Measurements from ENCODE around the gene MEF2D. TPM values are rescaled to one million over a fixed set of nuclear protein-coding genes. Genes with fewer than 3 reads are reported as not detected.

MEF2D gene
- total RNA-seq, 1 experiment from 2014 or later: 9.8 TPM

DNA sequence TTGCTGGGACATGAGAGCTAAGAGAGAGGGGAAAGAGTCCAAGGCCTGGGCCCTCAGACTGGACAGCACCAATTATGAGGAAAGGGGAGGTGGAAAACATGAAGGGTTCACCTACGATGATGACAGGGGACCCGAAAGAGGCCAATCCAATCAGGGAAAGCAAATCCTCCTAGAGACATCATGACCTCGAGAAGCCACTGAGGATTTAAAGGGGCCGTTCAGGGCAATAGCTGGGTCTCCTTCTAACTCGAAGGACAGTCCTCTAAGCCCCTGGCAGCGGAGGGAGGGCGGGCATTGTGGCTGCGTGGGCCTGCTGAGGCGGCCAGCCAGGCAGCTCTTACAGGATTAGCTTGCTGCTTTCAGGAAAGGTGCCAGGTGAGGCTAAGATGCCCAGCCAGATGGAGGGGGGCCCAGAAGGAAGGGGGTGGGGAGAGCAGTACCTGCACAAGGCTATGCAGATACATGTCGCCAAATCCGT is 7.4 kb downstream of the MEF2D start:
- Histone ChIP-seq H3K27ac (no peak overlapping the region), H3K27me3 (replicated peaks) (no peaks in the 10 kb centered on the region), H3K4me1 (replicated peaks) (peaks cover 41% of the 10 kb centered on the region), H3K4me3 (no peak overlapping the region), H3K36me3 (peaks cover 15% of the 10 kb centered on the region), H3K9me3 (replicated peaks) (no peaks in the 10 kb centered on the region)
- no peak for DNase-seq (ENCODE audit: low read depth in 1 of 2, low spot score in 2 of 2)

DNA sequence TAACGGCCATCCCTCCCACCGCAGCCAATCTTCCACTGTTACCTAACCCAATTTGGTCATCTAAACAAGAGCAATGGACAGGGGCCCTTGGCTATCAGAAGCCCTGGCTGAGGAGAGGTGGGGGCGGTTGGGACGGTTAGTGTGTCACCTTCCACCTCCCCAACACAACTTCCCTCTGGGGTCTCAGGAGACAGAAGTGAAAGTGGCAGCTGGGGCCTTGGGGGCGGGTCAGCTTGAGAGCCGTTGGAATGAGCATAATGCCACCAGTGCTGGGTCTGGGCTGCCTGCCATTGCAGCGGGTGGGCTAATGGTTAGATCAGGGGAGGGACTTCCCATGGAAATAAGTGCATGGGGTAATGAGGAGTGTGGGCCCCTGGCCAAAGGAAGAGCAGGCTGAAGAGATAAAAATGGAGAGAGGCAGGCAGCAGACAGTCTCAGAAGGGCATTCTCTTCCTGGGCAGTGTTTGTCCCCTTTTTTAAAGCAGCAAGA is 7.9 kb downstream of the MEF2D start:
- Histone ChIP-seq H3K4me3 (no peak overlapping the region), H3K27ac (no peak overlapping the region), H3K9me3 (replicated peaks) (no peaks in the 10 kb centered on the region), H3K36me3 (peaks cover 19% of the 10 kb centered on the region), H3K27me3 (replicated peaks) (no peaks in the 10 kb centered on the region), H3K4me1 (replicated peaks) (peaks cover 39% of the 10 kb centered on the region)
- DNase-seq (ENCODE audit: low read depth in 1 of 2, low spot score in 2 of 2): no peak

DNA sequence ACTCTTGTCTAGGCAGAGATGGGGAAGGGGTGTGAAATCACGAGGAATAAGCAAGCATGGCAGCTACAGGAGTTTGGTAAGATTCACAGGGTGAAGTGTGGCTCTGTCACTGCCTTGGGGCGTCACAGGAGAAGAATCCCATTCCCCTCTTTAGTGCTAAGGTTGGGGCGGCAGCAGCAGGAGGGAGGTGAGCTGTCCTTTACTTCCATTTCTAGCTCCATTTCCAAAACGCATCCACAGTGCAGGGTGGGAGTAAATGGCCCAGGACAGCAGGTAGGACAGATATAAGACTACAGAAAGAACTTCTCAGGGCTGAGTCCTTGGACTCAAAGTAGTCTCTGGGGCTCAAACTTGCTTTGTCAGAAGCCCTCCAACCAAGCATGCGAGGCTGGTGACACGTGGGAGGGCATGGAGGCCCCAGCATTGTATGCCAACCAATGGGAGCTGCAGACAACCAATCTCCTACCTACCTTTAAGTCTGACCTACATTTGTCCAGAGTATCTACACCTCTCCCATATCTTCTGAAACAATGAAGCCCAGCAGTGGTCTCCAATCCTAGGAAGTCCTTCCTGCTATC is 8.5 kb downstream of the MEF2D start:
- H3K27ac ChIP-seq: no peak overlapping the region
- H3K4me3 ChIP-seq: no peak overlapping the region
- H3K36me3 ChIP-seq: peaks cover 19% of the 10 kb centered on the region
- no peaks in the 10 kb centered on the region for H3K27me3 ChIP-seq (replicated peaks)
- peaks cover 35% of the 10 kb centered on the region for H3K4me1 ChIP-seq (replicated peaks)
- H3K9me3 ChIP-seq (replicated peaks): no peaks in the 10 kb centered on the region
- DNase-seq (ENCODE audit: low read depth in 1 of 2, low spot score in 2 of 2): no peak

DNA sequence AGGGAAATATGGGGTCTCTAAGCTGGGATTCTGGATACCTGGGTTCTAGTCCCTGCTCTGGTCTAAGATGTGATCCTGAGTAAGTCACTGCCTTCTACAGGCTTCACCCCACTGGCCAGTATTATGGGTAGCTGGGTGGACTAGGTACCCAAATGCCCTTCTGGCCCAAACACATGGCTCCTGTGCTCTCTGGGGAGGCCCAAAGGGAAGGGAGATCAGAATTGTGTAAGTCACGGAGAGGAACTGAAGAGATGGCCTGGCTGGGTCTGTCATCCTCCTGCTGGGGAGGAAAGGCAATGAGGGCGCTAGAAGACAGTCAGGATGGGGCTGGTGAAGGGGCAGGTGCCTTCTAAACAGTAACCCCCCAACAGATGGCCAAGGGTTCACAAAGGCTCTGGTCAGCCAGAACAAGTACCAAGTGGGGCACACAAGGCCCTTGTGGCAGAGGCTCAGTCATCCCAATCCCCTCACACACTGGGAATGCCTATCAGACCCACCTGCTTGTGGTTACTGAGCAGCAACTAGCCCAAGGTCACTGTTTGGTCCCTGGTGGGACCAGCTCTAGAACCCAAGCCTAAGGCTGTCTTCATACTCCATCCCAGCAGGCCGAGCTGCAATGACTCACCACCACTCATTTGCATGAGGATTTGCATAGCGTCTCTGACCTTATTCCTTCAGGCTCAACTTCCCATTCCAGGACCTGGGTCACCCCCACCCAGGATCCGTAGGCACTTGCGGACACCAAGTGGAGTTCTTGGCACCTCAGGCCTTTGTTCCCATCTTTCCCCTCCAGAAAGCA is 9.2 kb downstream of the MEF2D start:
- Histone ChIP-seq H3K27ac (peak overlapping the region; percentile 61; the same call in 1 of the 2 replicates), H3K36me3 (peaks cover 17% of the 10 kb centered on the region), H3K4me3 (no peak overlapping the region), H3K4me1 (replicated peaks) (peaks cover 28% of the 10 kb centered on the region), H3K27me3 (replicated peaks) (no peaks in the 10 kb centered on the region), H3K9me3 (replicated peaks) (no peaks in the 10 kb centered on the region)
- no peak for DNase-seq (ENCODE audit: low read depth in 1 of 2, low spot score in 2 of 2)

DNA sequence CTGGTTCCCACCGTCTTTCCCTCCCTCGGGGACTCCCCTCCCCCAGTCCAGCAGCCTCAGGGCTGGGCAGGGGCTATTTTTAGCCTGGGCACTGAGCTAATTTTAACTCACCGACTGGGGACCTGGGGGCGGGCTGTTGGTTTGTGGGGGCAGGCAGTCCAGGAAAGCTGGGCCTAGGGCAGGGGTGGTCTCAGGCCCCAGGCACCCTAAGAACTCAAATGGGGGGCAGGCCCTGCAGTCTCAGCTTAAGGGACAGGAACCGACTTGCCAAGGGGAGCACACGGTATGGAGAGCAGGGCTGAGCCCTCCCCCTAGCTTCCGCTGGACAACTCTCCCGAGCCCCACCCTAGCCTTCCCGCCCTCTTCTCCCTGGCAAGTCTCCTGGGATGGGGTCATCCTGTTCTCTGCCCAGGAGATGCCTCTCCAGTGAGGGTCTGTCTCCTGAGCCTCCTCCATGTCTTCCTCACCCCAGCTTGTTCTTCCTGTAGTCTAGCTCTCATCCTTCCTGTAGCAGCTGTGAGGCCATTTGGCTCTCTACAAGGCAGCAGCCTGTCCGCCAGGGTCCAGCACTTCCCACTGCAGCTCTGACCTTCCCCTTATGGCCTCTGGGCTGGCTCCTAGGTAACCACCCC is 10.1 kb downstream of the MEF2D start:
- H3K4me3 ChIP-seq: peak overlapping the region; percentile 31

GRCh38 chr1:156489935-156490293 is 10.7 kb downstream of the MEF2D start:
- Histone ChIP-seq H3K36me3 (peaks cover 17% of the 10 kb centered on the region; the same call in 1 of the 2 replicates), H3K9me3 (replicated peaks) (no peaks in the 10 kb centered on the region), H3K4me3 (peak overlapping the region; percentile 31), H3K27me3 (replicated peaks) (no peaks in the 10 kb centered on the region), H3K4me1 (replicated peaks) (peaks cover 27% of the 10 kb centered on the region), H3K27ac (peak overlapping the region; percentile 61)
- DNase-seq (ENCODE audit: low read depth in 1 of 2, low spot score in 2 of 2): no peak

More for the DNA sequence above, 10.1 kb downstream of the MEF2D start:
- H3K27ac ChIP-seq: peak overlapping the region; percentile 61
- peak; percentile 55 to 63 for DNase-seq (ENCODE audit: low read depth in 1 of 2, low spot score in 2 of 2)
- no peaks in the 10 kb centered on the region for H3K9me3 ChIP-seq (replicated peaks)
- H3K36me3 ChIP-seq: peaks cover 17% of the 10 kb centered on the region; the same call in 1 of the 2 replicates
- no peaks in the 10 kb centered on the region for H3K27me3 ChIP-seq (replicated peaks)
- peaks cover 27% of the 10 kb centered on the region for H3K4me1 ChIP-seq (replicated peaks)

GRCh38 chr1:156489166-156489934 is 11.2 kb downstream of the MEF2D start:
- Histone ChIP-seq H3K4me3 (no peak overlapping the region; the same call in 1 of the 2 replicates), H3K4me1 (replicated peaks) (peaks cover 27% of the 10 kb centered on the region), H3K27ac (peak overlapping the region; percentile 61), H3K9me3 (replicated peaks) (no peaks in the 10 kb centered on the region), H3K36me3 (peaks cover 17% of the 10 kb centered on the region; the same call in 1 of the 2 replicates), H3K27me3 (replicated peaks) (no peaks in the 10 kb centered on the region)
- no peak for DNase-seq (ENCODE audit: low read depth in 1 of 2, low spot score in 2 of 2)

DNA sequence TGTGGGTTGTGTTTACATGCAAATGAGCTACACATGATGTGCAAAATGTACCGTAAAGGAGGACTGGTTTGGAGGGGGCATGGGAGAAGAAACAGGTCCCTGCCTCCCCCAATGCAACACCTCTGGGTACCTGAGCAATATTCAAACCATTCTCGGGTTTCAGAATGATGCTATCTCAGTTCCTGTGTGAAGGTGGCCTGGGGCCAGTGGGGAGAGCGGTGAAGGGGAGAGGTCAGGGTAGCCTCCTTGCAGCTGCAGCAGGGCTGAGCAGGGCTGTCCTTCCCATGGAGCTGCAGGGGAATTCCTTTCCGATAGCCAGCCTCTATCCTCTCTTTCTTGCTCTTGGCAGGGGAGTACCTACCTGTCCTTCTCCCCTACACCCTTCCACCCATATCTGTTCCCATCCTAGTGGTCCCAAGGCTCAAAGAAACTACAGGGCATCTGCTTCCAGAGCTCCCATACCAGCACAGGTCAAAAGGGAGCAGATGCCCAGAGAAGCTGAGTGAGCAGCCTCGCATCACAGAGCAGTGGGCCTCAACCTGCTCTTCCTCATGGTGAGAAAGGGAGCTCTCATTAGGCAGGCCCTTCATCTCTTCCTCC is 11.9 kb downstream of the MEF2D start:
- Histone ChIP-seq H3K4me3 (no peak overlapping the region), H3K36me3 (peaks cover 15% of the 10 kb centered on the region; the same call in 1 of the 2 replicates), H3K27ac (no peak overlapping the region), H3K4me1 (replicated peaks) (peaks cover 27% of the 10 kb centered on the region), H3K9me3 (replicated peaks) (no peaks in the 10 kb centered on the region), H3K27me3 (replicated peaks) (no peaks in the 10 kb centered on the region)
- DNase-seq (ENCODE audit: low read depth in 1 of 2, low spot score in 2 of 2): no peak

DNA sequence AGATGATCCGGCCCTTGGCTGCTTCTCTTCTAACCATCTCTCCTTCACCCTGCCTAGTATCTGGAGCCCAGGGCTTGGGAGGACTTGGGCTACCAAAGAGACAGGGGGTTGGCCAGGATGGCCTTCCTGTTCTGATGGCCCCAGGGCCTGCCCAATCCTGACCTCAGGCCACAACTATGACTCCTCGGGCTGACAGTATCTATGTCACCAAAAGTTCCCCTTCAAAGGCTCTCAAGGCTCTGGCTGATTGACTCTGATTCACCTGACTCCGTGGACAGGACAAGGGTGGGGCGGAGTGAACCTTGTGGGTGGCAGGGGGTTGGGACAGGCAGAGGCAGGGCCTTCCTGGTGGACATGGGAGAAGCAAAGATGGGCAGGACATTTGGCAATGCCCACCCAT is 12.7 kb downstream of the MEF2D start:
- Histone ChIP-seq H3K4me1 (replicated peaks) (peaks cover 27% of the 10 kb centered on the region), H3K4me3 (no peak overlapping the region), H3K27ac (no peak overlapping the region)

DNA sequence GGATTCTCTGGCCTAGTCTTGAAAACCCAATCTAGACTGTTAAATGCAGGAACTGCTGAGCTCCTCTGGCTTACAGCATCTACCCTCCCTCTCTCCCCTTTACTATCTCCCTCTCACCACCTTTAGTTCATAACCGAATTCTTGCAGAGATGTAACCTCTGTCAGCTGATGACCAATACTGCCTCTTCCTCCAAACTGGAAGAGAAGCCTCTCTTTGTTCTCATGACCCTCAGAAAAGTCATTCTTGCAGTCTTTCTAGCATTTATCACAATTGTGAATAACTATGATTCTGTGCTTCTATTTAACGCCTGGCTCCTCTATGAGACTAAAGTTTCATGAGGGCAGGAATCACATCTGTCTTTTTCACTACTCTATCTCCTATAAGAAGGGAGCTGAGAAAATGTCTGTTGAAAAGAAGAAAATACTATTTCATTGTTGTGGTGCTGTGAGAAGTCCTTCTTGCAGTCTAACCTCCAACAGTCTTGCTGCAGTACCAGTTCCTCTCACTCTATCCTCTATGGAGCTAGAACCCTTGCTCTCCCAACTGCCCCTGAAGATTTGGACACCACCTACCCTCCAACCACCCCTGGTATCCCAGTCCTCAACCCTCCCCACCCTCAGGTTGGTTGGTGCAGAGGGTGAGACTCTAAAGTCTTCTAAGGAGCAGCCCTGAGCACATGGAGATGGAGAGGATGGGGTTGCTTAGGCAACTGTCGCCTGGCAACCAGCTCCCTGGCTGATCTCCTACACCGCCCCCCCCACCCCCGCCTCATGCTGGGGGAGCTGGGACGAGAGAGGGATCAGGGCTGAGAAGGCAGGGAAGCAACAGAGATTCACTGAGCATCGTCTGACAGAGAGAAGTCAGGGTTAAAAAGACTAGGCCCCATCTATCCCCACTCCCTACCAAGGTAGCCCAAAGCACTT is 13.9 kb downstream of the MEF2D start:
- H3K4me1 ChIP-seq (replicated peaks): peaks cover 27% of the 10 kb centered on the region
- H3K36me3 ChIP-seq: peaks cover 34% of the 10 kb centered on the region
- no peaks in the 10 kb centered on the region for H3K27me3 ChIP-seq (replicated peaks)
- H3K27ac ChIP-seq: no peak overlapping the region
- H3K4me3 ChIP-seq: no peak overlapping the region
- H3K9me3 ChIP-seq (replicated peaks): no peaks in the 10 kb centered on the region
- no peak for DNase-seq (ENCODE audit: low read depth in 1 of 2, low spot score in 2 of 2)

More for the DNA sequence above, 12.7 kb downstream of the MEF2D start:
- Histone ChIP-seq H3K27me3 (replicated peaks) (no peaks in the 10 kb centered on the region), H3K36me3 (peaks cover 22% of the 10 kb centered on the region), H3K9me3 (replicated peaks) (no peaks in the 10 kb centered on the region)
- DNase-seq (ENCODE audit: low read depth in 1 of 2, low spot score in 2 of 2): no peak

DNA sequence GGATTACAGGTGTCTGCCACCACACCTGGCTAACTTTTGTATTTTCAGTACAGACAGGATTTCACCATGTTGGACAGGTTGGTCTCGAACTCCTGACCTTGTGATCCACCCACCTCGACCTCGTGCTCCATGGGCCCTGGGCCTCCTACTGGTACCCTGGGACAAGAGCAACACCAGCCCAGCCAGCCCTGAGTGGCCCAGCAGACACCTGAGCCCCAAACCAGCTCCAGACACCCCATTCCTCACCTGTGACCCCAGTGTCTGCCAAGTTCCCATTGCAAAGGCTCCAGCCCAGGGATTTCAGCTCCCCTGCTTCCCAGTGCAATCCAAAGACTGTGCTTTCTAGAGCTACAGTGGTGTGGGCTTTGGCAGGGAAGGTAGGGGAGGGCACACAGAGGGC is 14.6 kb downstream of the MEF2D start:
- Histone ChIP-seq H3K27ac (no peak overlapping the region), H3K4me1 (replicated peaks) (peaks cover 20% of the 10 kb centered on the region), H3K27me3 (replicated peaks) (no peaks in the 10 kb centered on the region), H3K4me3 (no peak overlapping the region), H3K36me3 (peaks cover 41% of the 10 kb centered on the region), H3K9me3 (replicated peaks) (no peaks in the 10 kb centered on the region)
- DNase-seq (ENCODE audit: low read depth in 1 of 2, low spot score in 2 of 2): no peak

DNA sequence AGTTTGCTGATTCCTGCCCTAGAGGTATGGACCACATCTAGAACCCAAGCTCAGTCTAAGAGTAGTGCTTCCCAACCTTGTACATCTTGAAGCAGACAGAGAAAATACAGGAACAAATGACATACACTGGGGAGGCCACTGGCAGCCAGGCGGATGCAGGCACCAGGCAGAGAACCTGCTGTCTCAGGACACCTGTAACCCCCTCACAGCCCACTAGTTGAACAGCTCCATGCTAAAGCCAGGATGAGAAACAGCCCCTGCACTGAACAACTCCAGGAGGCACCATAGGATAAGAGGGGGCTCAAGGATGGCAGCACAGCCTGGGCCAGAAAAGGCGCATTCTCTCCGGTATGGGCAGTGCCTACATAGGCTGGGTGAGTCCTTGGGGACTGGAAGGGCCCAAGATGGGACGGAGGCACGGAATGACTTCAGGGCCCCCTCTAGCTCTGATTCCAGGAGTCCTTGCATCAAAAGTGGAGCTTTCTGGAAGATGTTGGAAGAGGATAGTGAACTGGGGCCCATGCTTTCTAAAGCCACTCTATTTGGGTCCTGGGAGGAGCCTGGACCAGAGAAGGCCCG is 16.0 kb downstream of the MEF2D start:
- H3K9me3 ChIP-seq (replicated peaks): no peaks in the 10 kb centered on the region
- no peak for DNase-seq (ENCODE audit: low read depth in 1 of 2, low spot score in 2 of 2)
- no peak overlapping the region for H3K4me3 ChIP-seq
- H3K4me1 ChIP-seq (replicated peaks): peaks cover 6% of the 10 kb centered on the region
- H3K27ac ChIP-seq: no peak overlapping the region
- H3K36me3 ChIP-seq: peaks cover 55% of the 10 kb centered on the region
- H3K27me3 ChIP-seq (replicated peaks): no peaks in the 10 kb centered on the region
